SIG-M5 treated with dmso at 0.1 percent for 504 hours (cell line): ENCODE measurements around the gene PTPRT.

Experiments
- DNase-seq: peaks from one replicate; lab custom pipeline; 2025; ENCODE audit not compliant: unreplicated experiment; lab: John Stamatoyannopoulos, UW

Gene PTPRT

DNA sequence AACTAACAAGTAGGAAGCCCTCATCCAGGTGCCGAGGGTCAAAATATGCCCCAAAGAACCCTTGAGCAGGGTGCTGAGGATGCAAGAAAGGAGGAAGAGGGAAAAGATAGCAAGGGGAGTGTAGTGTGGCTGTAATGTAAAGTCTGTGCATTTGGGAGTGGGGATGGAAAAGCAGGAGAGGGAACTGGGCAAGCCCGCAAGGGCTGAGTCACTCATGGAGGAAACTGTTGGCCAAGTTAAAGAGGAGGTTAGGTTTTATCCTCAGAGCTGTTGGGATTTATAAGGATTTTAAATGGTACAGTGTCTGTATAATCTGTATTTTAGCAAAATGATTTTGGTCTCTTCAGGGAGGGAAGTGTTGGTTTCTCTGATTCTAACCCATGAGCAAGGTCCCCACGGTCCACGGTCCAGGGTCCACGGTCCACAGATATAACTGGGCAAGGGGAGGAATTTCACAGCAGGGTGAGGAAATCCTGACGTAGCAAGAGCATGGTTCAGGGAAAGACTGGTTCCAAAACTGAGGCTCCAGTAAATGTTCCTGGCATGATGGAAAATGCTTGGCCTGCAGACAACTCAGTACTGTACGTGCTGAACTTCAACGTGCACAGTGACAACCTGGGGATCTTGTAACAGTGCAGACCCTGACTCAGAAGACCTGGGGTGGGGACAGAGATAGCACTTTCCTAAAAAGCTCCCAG, 759.8 kb downstream of the PTPRT start:
- DNase-seq = no peak

DNA sequence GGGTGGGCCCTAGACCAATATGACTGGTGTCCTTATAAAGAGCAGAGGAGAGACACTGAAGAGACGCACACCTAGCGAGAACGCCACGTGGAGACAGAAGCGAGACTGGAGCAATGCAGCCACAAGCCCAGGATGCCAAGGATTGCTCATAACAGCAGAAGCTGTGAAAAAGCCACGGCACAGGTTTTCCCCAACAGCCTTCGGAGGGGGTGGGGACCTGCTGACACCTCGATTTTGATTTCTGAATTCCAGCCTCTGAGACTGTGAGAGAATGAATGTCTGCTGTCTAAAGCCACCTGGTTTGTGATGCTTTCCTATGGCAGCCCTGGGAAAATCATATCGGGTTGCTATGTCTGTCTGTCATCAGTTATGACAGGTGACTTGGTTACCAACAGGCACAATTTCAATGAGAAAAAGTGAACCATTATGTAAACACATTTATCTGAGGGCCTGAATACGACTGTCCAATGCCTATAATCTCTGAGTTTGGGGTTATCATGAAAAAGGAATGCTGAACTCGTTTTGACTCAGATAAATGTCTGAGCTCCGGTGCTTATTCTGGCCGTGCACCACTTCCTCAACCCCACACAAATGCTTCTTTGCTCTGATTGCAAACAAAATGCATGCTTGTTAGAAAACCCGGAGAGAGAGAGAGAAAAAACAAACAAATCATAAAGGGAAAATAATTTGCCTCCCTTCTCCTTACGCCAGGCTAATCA, 769.7 kb downstream of the PTPRT start:
- DNase-seq = no peak

DNA sequence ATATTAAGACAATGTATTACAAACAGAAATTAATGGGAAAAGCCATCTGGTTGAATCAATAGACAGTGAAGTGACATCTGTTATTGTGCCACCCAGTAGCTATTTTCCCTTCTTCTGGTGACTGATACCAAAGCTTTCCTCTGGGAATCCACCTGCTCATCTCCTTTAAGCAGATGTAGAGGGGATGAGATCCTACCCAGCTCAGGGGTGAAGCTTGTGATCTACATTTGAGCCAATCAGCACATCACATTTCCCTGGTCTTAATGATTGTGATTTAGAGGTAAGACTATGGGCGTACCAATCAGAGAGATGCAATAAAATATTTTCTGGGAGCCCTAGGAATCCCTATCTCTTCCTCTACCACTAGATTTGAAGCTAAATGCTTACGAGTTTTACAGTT, 782.9 kb downstream of the PTPRT start:
- DNase-seq = no peak

DNA sequence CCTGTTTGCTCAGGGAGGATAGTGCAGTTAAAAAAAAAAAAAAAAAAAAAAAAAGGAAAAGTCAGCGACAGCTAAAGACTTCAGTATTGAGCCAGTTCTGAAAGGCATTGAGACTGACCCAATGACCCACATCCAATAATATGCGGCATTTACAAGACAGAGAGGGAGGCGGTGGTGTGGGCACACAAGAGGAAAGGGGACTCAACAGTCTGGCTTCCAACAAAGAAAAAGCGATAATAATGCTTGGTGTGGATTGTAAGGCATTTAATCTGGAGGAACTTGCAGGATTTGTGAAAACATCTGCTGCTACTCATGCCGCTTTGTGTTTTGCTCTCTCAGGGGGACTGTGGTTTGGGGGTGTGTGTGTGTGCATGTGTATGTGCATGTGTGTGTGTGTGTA, 787.3 kb downstream of the PTPRT start:
- no peak for DNase-seq

DNA sequence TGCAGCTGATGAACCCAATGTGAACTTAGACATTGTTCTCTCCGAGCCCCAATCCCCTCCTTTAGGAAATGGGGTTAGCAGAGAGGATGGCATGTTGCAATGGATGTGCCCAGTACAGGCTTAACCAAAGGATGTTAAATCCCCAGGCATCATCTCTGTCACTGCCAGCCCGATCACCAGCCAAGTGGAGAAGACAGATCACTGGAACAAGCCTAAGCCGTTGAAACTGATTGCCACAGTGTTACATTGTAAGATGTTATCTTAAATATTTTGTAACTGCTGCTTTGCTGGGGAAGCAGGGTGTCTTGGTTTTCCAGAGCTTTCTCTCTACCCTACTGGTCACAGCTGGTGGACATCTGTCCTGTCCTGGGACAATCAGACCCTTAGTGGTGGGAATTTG, 788.1 kb downstream of the PTPRT start:
- DNase-seq = no peak

DNA sequence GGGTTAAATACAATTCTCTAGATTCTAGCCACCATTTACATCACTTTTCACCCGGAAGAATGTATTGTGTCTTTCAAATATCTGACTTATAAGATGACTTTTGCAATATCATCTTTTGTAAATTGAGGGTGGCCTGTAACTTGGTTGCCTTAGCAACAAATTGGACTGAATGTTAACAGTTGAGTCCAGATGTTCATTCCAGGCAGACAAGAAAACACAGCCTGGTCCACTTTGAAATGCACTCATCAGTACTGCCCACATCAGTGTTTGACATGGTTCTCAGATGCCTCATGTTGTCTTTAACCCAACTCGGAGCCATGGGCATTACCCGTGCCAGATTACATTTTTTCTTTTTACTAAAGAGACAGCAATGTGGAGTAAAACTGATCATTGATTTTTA, 789.9 kb downstream of the PTPRT start:
- no peak for DNase-seq

DNA sequence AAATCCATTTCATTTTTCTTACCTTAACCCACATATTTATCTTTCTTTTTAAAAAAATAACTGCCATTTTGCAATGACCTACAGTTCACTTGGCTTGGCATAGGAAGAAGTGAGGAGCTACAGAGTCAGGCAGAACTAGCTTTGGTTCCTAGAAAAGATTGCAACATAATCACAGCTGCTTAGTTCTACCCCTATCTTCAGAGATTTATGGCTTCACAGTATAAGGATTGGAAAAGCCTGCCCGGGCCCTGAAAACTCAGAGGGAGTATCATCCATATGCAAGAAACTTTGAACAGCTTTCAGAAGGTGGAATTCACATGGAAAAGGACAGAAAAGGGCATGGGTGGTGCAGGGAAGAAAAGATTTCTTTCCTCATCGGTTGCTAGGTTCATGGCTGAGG, 797.3 kb downstream of the PTPRT start:
- DNase-seq = no peak

DNA sequence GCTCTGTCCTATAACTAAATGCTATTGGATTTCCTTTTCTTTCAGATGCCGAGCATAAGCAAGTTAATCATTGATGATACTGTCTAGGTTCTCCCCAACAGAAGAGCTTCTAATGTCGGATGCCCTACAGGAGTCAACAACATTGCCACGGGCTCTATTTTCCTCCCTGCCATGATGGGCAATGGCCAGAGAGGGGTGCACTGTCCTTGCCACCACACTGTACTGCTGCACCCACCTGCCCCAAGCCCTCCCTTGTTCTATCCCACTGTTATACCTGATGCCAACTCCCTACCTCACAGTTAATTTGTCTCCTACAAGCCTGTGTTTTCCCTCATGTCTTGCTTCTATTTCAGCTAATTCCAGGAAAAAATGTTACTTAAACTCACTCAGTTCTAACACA, 797.9 kb downstream of the PTPRT start:
- no peak for DNase-seq

DNA sequence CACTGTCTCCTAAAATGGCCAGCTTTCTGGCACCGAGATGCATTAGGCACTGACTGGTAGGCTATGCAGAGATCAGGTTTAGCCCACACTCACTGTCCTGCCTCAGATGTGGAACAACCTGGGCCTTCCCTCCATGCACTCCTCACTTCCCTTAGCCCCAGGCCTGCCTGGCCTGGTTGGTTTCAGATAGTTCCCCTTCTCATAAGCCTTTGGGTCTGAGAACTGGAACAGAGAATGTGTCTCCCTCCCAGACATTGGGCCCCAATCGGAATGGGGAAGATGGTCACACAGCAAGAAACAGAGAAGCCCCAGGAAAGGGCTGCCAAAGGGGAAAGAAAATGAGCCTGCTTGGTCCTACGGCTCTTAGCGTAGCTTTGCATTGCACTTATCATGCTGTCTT, 809.4 kb downstream of the PTPRT start:
- no peak for DNase-seq

DNA sequence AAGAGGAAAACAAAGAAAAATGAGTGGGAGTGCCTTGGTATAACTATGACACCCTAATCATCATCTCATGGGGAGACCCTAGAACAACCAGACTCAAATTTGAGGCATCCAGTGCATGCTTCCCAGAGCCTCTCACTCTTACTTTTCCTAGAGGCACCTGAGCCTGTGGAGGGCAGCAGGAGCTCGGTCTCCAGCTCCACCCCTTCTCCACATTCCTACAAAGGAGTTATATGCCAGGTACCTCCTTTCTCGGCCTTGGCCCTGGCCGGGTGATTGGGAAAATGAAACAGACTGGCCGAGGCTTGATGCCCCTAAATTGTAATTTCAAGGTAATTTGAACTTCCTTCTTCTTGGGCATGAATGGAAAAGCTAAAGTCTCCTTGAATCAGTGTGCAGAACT, 810.3 kb downstream of the PTPRT start:
- no peak for DNase-seq

DNA sequence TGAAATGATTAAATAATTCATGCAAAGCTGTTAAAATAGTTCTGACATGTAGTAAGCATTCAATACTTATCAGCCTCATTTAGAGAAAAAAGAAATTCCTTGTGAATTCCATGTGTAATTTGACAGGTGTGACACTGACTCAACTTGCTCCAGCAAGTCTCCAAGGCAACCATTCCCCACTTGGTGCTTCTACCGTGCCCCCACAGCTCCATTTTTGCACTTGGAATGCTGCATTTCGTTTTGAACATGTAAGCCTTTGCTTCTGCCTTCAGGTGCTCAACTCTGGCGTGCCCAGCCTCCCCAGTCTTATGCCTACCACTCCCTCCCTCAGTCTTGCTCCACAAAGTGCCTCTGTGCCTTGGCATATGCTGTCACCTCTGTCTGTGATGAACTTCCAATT, 810.9 kb downstream of the PTPRT start:
- no peak for DNase-seq

DNA sequence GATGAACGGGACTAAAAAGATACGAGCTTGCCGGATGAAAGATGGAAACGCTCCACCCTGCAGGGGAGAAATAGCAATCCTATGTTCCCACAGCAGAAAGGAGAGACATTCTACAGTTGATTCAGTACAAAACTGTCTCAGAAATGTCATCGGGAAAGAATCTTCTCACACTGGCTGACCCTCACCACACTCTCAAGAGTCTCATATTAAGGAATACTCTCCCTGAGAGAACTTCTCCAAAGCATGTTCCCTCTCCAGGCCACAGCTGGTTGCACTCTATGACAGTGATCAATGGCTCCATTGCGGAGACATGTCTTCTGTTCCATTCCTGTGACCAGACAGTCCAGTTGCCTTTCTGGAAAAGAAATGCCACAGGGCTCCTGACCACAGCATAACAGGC, 813.6 kb downstream of the PTPRT start:
- no peak for DNase-seq

DNA sequence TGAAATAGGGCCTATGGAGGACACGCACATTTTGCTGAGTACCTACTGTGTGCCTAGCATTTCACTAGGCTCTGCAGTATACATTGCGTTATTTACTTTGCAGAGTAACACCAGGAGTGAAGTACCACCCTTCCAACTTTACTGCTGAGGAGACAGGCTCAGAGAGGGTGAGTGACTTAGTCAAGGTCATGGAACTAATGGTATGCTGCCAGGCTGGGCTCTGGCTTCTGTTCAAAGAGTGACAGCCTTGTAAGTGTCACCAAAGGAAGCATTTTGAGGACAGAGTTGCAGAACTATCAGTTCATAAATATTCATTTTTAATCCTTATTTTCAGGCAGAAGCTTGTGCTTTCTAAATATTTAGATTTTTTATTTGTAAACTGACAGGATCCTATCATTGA, 816.7 kb downstream of the PTPRT start:
- no peak for DNase-seq

DNA sequence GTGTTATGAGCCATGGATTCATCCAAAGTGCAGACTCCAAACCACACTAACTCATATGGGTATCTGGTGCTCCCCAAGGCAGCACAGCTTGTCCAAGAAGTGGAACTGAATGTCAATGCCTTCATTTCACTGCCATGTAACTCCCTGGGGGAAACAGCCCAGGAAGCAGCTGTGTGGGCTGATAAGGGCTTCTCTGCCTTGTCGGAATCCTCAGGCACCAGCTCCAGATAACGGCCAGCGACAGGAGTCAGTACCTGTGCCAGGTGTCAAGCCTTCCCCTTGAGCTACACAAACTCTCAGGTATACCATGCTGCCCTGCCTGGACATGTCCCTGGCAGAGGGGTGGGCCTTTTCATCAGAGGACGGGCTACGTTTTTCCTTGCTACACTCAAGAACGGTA, 819.6 kb downstream of the PTPRT start:
- no peak for DNase-seq

DNA sequence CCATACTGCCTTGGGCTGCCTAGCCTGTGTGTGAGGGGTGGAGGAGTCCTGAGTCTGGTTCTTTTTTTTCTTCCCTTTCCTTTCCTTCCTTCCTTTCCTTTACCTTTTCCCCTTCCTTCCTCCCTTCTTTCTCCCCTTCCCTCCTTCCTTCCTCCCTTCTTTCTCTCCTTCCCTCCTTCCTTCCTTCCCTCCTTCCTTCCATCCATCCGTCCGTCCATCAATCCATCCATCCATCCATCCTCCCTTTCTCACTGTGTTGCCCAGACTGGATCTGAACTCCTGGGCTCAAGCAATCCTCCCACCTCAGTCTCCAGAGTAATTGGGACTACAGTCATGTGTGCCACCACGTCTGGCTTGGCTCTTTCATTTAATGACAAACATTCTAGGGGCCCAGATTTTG, 820.8 kb downstream of the PTPRT start:
- no peak for DNase-seq

DNA sequence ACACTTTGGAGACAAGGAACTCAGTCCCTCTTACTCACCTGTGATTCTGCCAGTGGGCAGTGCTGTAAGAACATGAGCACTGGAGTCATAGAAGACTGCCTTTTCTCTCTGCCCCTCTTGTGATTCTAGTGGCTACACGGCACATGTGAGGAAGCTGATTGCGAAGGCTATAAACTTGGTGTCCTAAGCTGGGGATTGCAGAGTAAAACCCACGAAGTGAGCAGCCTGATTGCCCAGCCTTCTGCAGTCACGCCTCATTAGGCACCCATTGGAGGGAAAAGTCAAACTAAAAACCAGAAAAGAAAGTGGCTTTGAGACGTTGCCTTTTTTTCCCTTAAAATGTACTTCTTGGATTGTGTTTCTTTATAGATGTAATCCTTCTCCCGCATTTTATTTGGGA, 823.1 kb downstream of the PTPRT start:
- DNase-seq = no peak

DNA sequence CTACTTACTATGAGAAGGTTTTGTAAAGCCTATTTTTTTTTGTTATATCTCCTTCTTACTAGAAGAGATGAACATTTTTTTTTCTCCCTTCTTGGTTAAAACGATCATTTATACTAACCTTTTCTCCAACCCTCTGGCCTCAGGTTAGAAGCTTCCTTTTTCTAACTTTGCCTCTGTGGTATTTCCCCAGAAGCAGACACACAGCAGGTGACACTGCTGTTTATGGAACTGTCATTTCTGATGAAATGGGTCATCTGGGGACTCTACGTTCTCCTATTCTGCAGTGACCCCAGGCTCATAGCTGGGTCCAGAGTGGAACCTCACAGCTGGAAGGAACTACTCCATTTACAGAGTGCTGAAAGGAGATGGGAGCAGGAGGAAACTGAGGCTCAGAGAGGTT, 825.3 kb downstream of the PTPRT start:
- DNase-seq = no peak

DNA sequence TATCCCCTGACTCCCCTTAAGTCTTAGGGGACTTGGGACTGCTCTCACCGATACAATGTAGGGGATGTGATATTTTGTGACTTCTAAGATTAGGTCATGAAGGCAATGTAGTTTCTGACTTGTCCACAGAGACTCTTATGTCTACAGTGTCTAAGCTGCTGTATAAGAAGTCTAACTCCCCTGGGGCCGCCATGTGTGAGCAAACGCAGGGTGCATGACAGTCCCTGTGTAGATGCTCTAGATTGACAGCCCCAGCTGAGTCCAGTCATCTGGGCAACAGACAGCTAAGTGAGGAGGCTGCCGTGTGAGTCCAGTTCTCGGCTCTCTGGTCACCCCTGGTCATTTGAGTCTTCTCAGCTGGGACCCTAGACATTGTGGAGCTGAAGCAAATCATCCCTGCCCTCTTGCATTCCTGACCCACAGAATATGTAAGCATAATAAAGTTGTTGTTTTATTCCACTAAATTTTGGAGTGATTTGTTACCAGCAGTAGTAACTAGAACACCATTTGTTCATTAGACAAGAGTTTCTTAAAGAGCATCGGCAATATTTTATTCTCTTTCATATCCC, 828.2 kb downstream of the PTPRT start:
- no peak for DNase-seq

DNA sequence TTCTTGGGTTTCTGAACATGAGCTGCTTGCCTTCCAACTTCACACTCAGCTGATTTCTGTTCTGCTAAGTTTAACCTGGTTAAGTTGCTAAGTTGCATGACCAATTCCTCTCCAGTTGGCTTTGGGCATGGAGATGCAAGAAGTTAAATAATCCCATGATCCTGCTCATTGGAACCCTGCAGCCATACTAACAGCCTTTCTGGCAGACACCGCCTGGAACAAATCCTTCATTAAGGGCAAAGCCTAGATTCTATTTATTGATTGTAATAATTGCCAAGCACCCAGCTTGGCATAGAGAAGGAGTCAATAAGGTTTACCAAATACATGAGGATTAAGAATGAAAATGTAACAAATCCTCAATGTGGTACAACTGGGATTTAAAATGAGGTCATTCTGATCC, 829.1 kb downstream of the PTPRT start:
- no peak for DNase-seq

DNA sequence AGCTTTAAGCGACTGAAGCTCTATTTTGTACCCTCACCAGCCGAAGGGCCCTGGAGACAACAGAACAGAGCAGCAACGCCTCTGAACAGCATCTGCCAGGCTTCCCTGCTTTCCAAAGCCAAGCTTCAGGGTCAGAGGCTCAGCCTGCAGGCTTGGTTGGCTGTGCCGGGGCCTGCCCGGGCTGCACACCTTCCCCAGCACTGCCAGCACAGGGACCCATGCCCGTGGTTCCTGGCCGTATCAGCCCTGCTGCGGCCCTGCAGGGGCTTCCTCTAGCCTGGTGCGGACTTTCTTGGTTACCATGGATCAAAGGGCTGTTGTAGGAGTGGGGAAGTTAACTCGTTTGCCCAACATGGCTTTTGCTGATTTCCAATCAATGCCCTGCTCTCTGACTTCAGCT, 830.1 kb downstream of the PTPRT start:
- no peak for DNase-seq

DNA sequence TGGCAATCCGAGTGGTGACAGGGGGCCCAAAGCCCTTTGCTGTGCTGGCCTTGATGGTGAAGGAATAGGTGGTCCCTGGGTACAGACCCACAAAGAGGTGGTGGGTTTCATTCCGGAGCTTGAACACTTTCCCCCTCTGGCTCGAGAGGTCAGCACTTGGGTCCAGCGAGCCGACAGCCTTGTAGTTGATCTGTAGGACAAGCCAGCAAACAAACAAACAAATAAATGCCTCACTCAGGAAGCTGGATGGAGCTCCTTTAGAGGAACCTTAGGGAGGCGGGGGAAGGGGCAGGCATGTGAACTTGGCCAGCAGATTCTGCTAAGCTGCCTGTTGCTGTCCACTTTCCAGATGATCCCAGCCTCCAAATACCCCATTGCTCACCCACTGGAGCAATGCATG, 837.6 kb downstream of the PTPRT start:
- DNase-seq = no peak

DNA sequence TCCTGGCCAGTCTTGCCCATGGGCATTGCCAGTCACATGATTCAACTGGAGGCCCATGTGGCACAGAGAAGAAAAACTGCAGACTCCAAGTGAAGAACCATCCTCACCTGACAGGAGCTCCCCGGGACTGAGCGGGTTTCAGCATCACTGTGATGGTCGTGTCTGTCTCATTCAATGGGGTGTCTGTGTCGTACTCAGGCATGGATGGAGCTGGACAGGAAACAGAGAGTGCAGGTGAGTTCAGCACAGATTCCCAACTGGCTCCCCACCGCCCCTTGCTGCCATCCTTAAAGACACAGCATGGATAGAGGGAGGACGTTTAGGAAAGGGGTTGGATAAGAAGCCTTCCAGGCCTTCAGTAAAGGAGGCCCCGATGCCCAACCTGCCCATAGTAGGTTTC, 839.2 kb downstream of the PTPRT start:
- DNase-seq = no peak
